Measurements from ENCODE around the gene AP2B1.
"Not testable (repeated sequence)": the region's sequence is repeated elsewhere in the genome, so short reads cannot be mapped to it uniquely, and the experiment has no call there.

AP2B1 gene

DNA sequence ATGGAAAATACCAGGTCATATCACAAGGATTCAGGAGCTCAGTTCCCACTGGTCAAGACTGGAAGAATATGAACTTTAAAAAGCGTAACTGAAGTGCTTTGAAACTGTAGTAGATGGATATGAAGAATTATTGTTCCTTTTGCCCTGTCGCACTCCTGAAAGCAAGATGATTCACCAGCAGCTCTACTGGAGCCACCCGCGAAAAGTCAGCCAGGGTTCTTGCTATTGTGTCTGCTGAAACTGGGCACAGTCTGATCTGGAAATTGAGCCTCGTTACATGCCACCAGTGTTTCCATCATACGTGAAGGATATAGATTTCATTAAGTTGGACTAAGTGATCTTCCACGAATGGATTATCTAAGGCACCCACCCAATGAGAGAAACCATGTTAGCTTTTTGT, 16.6 kb downstream of the AP2B1 start:
- TF ChIP-seq, protein P1, sequence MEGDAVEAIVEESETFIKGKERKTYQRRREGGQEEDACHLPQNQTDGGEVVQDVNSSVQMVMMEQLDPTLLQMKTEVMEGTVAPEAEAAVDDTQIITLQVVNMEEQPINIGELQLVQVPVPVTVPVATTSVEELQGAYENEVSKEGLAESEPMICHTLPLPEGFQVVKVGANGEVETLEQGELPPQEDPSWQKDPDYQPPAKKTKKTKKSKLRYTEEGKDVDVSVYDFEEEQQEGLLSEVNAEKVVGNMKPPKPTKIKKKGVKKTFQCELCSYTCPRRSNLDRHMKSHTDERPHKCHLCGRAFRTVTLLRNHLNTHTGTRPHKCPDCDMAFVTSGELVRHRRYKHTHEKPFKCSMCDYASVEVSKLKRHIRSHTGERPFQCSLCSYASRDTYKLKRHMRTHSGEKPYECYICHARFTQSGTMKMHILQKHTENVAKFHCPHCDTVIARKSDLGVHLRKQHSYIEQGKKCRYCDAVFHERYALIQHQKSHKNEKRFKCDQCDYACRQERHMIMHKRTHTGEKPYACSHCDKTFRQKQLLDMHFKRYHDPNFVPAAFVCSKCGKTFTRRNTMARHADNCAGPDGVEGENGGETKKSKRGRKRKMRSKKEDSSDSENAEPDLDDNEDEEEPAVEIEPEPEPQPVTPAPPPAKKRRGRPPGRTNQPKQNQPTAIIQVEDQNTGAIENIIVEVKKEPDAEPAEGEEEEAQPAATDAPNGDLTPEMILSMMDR (IDR thresholded peaks at IDR 0.05; ENCODE audit: low read depth, low read length): no peak
- no peak for TF ChIP-seq EZH2phosphoT487 (IDR thresholded peaks at IDR 0.05; ENCODE audit: low read depth)
- Histone ChIP-seq H4K20me1 (ENCODE audit: insufficient read depth, low read length) (no peaks in the 10 kb centered on the region), H3K27me3 (ENCODE audit: low read depth, low read length) (no peaks in the 10 kb centered on the region), H3K79me2 (ENCODE audit: low read length) (no peaks in the 10 kb centered on the region), H3K9me3 (ENCODE audit: insufficient read depth, low read length) (no peaks in the 10 kb centered on the region), H3K4me2 (ENCODE audit: low read length) (no peak overlapping the region), H2AFZ (ENCODE audit: low read depth, low read length) (no peak overlapping the region), H3K4me3 (ENCODE audit: low read length) (no peak overlapping the region), H3K9ac (ENCODE audit: low read length) (no peak overlapping the region), H3K36me3 (replicated peaks; ENCODE audit: low read depth, low read length) (peaks cover 24% of the 10 kb centered on the region), H3K27ac (ENCODE audit: low read length) (no peak overlapping the region), H3K4me1 (ENCODE audit: low read length) (0 out of 2 replicates have a peak, but pooled peaks cover 3% of the 10 kb centered on the region)

DNA sequence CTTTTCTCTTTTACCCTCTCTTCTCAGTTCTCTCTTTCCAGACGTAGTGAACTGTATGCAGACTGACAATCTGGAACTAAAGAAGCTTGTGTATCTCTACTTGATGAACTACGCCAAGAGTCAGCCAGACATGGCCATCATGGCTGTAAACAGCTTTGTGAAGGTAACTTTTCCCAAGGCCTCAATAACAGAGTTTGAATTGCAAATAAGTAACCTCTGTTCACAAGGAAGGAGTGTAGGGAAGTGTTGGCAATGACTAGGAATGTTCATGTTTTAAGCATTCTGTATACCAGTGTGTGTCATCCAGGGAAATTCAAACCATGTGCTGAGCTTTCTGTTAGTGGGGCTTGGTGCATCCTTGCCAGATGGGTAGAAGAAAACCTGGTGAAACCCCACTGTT, 18.6 kb downstream of the AP2B1 start:
- no peak overlapping the region for H3K27ac ChIP-seq (ENCODE audit: low read length)
- no peak overlapping the region for H2AFZ ChIP-seq (ENCODE audit: low read depth, low read length)

GRCh38 chr17:35607239-35607847, 20.2 kb downstream of the AP2B1 start:
- no peaks in the 10 kb centered on the region for H3K27me3 ChIP-seq (ENCODE audit: low read depth, low read length)
- TF ChIP-seq, protein P1 (IDR thresholded peaks at IDR 0.05; ENCODE audit: low read depth, low read length): no peak
- TF ChIP-seq EZH2phosphoT487 (IDR thresholded peaks at IDR 0.05; ENCODE audit: low read depth): no peak
- no peak overlapping the region for H3K4me2 ChIP-seq (ENCODE audit: low read length)
- H3K4me3 ChIP-seq (ENCODE audit: low read length): no peak overlapping the region
- H3K36me3 ChIP-seq (replicated peaks; ENCODE audit: low read depth, low read length): peaks cover 12% of the 10 kb centered on the region
- H4K20me1 ChIP-seq (ENCODE audit: insufficient read depth, low read length): no peaks in the 10 kb centered on the region
- no peaks in the 10 kb centered on the region for H3K79me2 ChIP-seq (ENCODE audit: low read length)
- no peaks in the 10 kb centered on the region for H3K9me3 ChIP-seq (ENCODE audit: insufficient read depth, low read length)
- no peak overlapping the region for H3K9ac ChIP-seq (ENCODE audit: low read length)
- H3K4me1 ChIP-seq (ENCODE audit: low read length): 0 out of 2 replicates have a peak, but pooled peaks cover 3% of the 10 kb centered on the region
- no peak overlapping the region for H3K27ac ChIP-seq (ENCODE audit: low read length)
- no peak overlapping the region for H2AFZ ChIP-seq (ENCODE audit: low read depth, low read length)

More for the DNA sequence above, 18.6 kb downstream of the AP2B1 start:
- H3K9me3 ChIP-seq (ENCODE audit: insufficient read depth, low read length): no peaks in the 10 kb centered on the region
- H3K4me2 ChIP-seq (ENCODE audit: low read length): no peak overlapping the region
- no peak for TF ChIP-seq EZH2phosphoT487 (IDR thresholded peaks at IDR 0.05; ENCODE audit: low read depth)
- TF ChIP-seq, protein P1 (IDR thresholded peaks at IDR 0.05; ENCODE audit: low read depth, low read length): no peak
- no peak overlapping the region for H3K4me3 ChIP-seq (ENCODE audit: low read length)
- H3K36me3 ChIP-seq (replicated peaks; ENCODE audit: low read depth, low read length): peaks cover 18% of the 10 kb centered on the region
- H3K4me1 ChIP-seq (ENCODE audit: low read length): 0 out of 2 replicates have a peak, but pooled peaks cover 3% of the 10 kb centered on the region
- H4K20me1 ChIP-seq (ENCODE audit: insufficient read depth, low read length): no peaks in the 10 kb centered on the region
- no peaks in the 10 kb centered on the region for H3K27me3 ChIP-seq (ENCODE audit: low read depth, low read length)
- no peak overlapping the region for H3K9ac ChIP-seq (ENCODE audit: low read length)
- no peaks in the 10 kb centered on the region for H3K79me2 ChIP-seq (ENCODE audit: low read length)

GRCh38 chr17:35609831-35610230, 22.7 kb downstream of the AP2B1 start:
- no peaks in the 10 kb centered on the region for H4K20me1 ChIP-seq (ENCODE audit: insufficient read depth, low read length)

GRCh38 chr17:35610746-35611145, 23.6 kb downstream of the AP2B1 start:
- not testable (repeated sequence) for H3K9me3 ChIP-seq (ENCODE audit: insufficient read depth, low read length); H3K4me1 ChIP-seq (ENCODE audit: low read length); H2AFZ ChIP-seq (ENCODE audit: low read depth, low read length); H3K27ac ChIP-seq (ENCODE audit: low read length); H3K27me3 ChIP-seq (ENCODE audit: low read depth, low read length); H3K79me2 ChIP-seq (ENCODE audit: low read length); H4K20me1 ChIP-seq (ENCODE audit: insufficient read depth, low read length); H3K4me3 ChIP-seq (ENCODE audit: low read length); H3K4me2 ChIP-seq (ENCODE audit: low read length); H3K9ac ChIP-seq (ENCODE audit: low read length)
- peaks cover 12% of the 10 kb centered on the region for H3K36me3 ChIP-seq (replicated peaks; ENCODE audit: low read depth, low read length)

More at GRCh38 chr17:35609831-35610230, 22.7 kb downstream of the AP2B1 start:
- Histone ChIP-seq H3K4me1 (ENCODE audit: low read length) (0 out of 2 replicates have a peak, but pooled peaks cover 3% of the 10 kb centered on the region), H3K27ac (ENCODE audit: low read length) (no peak overlapping the region), H3K4me2 (ENCODE audit: low read length) (no peak overlapping the region), H3K79me2 (ENCODE audit: low read length) (no peaks in the 10 kb centered on the region), H3K9ac (ENCODE audit: low read length) (no peak overlapping the region), H2AFZ (ENCODE audit: low read depth, low read length) (no peak overlapping the region), H3K9me3 (ENCODE audit: insufficient read depth, low read length) (no peaks in the 10 kb centered on the region), H3K27me3 (ENCODE audit: low read depth, low read length) (no peaks in the 10 kb centered on the region), H3K4me3 (ENCODE audit: low read length) (no peak overlapping the region), H3K36me3 (replicated peaks; ENCODE audit: low read depth, low read length) (peaks cover 12% of the 10 kb centered on the region)
- no peak for TF ChIP-seq EZH2phosphoT487 (IDR thresholded peaks at IDR 0.05; ENCODE audit: low read depth)
- TF ChIP-seq, protein P1 (IDR thresholded peaks at IDR 0.05; ENCODE audit: low read depth, low read length): no peak

Measured in OCI-LY3 (cell line).